Upper lobe of left lung (tissue), 4 donors: Measurements from ENCODE around the gene P2RY11.

Source experiments
- CTCF ChIP-seq, 6 experiments: fragments of 450-650 bp in 4 of 6; fragments of 200-600 bp in 2 of 6; sonication (generic) in 2 of 6; IDR thresholded peaks; one replicate each; pipeline ENCODE4 v1.5.1; 2016 to 2019; ENCODE audit warnings: antibody characterized with exemption in 6 of 6
- POLR2AphosphoS5 ChIP-seq, 2 donors: sonication (generic); formaldehyde crosslinking; IDR thresholded peaks; one replicate each; pipeline ENCODE4 v1.5.1; 2017; ENCODE audit warnings: antibody characterized with exemption in 2 of 2

- TF ChIP-seq POLR2AphosphoS5 (IDR thresholded peaks at IDR 0.05) = peak; percentile 19 to 63
- TF ChIP-seq CTCF (IDR thresholded peaks at IDR 0.05) = peak in 2 of 6 experiments; percentile 24 to 35
Observed at GRCh38 chr19:10085641-10086590, 25.6 kb upstream of the P2RY11 start, which contains the start of gene SHFL.
